Measurements from ENCODE around the gene SEL1L3. TPM values are rescaled to one million over a fixed set of nuclear protein-coding genes. Genes with fewer than 3 reads are reported as not detected.

SEL1L3 gene
- total and polyA plus RNA-seq, 9 of the 15 experiments (the other 6 are each of a cell fraction or from before 2014, with no cell fraction given): 10.0 to 44.3 (median 21.6) TPM

- no peak for TF ChIP-seq USF1 (CRISPR knock-in tag; IDR thresholded peaks at IDR 0.05)
- TF ChIP-seq TBP (optimal IDR thresholded peaks at IDR 0.05; ENCODE audit: low read depth, low read length): no peak
- TF ChIP-seq ZNF512 (tag; IDR thresholded peaks at IDR 0.05): no peak
- TF ChIP-seq ZNF134 (CRISPR knock-in tag; conservative IDR thresholded peaks at IDR 0.05): no peak
- no peak for TF ChIP-seq ERF (CRISPR knock-in tag; IDR thresholded peaks at IDR 0.05)
- no peak for TF ChIP-seq CCNT2 (IDR thresholded peaks at IDR 0.05; ENCODE audit: borderline replicate concordance, extremely low read depth, insufficient read length, low read depth, low read length)
- TF ChIP-seq MAFG (tag; conservative IDR thresholded peaks at IDR 0.05): peak; percentile 62
- TF ChIP-seq MAFF (IDR thresholded peaks at IDR 0.05; ENCODE audit: low read length): peak; percentile 63
- TF ChIP-seq SMARCB1 (IDR thresholded peaks at IDR 0.05; ENCODE audit: insufficient read length, low read depth): no peak
- TF ChIP-seq ATF7 (IDR thresholded peaks at IDR 0.05): no peak
- TF ChIP-seq MAFK (IDR thresholded peaks at IDR 0.05; ENCODE audit: low read length): peak; percentile 70
- TF ChIP-seq PHF21A (IDR thresholded peaks at IDR 0.05; ENCODE audit: borderline replicate concordance, low read depth): no peak
- no peak for TF ChIP-seq E2F6 (IDR thresholded peaks at IDR 0.05; ENCODE audit: borderline replicate concordance in 1 of 2, extremely low read depth in 1 of 2, insufficient read depth in 1 of 2, insufficient read length in 1 of 2, low read depth in 1 of 2, low read length in 1 of 2, poor library complexity in 1 of 2, severe bottlenecking in 1 of 2)
- TF ChIP-seq ADNP (tag; IDR thresholded peaks at IDR 0.05): no peak
- no peak for TF ChIP-seq ZNF511 (CRISPR knock-in tag; IDR thresholded peaks at IDR 0.05)
- TF ChIP-seq ZNF316 (IDR thresholded peaks at IDR 0.05): peak; percentile 84
Measured at GRCh38 chr4:25771672-25772071, 91.1 kb downstream of the SEL1L3 start (continued).
